ENCODE measurements around the gene NSL1.

Gene NSL1

GRCh38 chr1:212683357-212683722, 108.2 kb downstream of the NSL1 start:
- no peak for DNase-seq

DNA sequence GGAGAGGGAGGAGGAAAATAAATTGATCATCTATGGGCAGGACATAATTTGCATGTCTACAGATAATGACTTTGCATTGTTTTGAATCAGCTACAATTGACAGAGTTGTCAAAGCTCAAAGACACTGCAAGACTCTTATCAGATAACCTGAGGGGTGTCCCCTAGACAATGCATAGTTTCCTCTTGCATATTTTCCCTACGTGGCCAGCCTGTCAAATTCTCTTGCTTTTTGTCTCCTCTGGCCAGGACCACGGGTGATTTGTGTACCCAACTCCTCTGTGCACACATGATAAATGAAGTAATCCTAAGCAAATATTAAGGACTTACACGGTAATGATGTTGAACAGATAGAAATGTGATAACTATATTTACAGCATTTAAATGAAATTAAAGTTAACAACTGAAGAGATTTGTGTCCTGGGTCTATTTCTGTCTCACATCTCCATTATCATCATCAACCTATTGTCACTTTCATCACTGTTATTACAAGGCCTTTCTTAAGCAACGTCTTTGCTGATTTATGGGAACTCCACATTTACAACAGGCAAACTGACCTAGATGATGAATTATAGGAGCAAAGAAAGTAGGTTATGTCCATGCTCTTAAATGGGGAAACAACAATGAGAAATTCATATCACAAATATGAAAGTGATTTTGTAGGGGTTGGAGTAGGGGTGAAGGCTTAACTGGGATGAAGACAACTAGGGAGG, 110.7 kb downstream of the NSL1 start:
- DNase-seq = no peak

DNA sequence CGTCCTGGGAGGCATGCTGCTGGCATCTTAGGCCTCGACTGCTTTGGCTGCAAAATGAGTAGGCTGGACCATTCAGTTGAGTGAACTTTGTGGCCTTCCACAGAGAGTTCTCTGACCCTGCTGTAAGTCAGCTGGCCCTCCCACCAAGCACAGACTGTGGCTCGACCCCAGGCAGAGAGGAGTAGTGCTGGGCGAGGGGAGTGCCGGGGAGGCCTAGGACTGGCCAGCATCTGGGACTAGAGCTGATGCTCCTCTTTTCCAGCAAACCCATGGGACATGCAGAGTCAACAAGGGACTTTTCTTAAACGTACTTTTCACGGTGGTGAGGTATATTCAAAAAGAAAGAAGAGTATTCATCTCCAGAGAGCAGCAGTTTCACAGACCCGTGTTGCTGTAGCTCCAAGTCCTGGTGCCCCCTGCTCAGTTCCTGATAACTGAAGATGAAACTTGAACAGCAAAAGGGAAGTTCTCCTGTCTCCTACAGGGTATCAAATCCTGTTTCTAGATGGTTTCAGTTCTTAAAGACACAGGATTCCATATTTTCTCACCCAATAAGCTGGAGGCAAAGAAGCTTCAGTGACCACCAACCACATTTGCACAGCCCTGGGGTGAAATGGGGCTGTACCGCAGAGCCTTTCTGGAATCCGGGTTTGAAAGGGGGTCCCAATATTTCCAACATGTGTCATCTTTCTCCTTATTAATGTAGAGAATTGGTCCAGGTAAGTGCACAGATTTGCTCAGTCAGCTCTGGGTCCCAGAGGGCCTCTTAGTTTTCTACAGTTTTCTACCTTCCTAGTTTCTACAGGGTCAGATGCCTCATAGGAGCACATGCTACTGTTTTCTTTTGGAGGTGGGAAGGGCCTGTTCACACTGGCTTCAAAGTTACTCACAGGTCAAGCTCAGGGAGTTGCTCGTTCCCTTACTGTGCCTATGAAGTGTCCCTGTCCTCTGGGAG, 112.8 kb downstream of the NSL1 start:
- DNase-seq = no peak

DNA sequence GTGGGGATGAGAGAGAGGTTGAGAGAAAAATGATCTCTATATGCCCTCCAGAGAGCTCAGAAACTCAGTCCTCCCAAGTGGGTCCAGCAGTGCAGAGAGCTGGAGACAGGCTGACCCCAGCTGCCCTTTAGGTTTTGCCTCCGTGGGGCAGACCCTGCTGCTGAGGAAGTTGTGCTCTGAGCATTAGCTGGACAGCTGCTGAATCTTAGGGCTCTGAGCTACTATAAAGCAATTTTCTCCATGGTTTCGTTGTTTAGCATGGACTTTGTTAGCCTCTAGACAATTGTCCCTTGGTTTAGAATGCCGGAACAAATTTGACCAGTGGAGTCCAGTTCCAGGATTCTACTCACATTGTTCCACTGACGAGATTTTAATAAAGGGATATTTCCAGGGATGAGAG, 114.0 kb downstream of the NSL1 start:
- DNase-seq = no peak

GRCh38 chr1:212677136-212677535, 114.4 kb downstream of the NSL1 start:
- DNase-seq = no peak

Data from activated T-cell treated with anti-CD3 and anti-CD28 coated beads for 4 hours (primary cell).